IMR-90 (cell line): Measurements from ENCODE around the gene PTPRN2.

ENCODE experiments used
- BHLHE40 ChIP-seq: fragments of 150-350 bp; IDR thresholded peaks from 2 replicates; pipeline ENCODE4 v1.6.1; 2016; ENCODE audit warnings: mild to moderate bottlenecking, low read depth, low read length
- CEBPB ChIP-seq: IDR thresholded peaks from 2 replicates; pipeline ENCODE4 v1.6.1; 2012; ENCODE audit warnings: low read depth, low read length, improper control_type of control experiment
- ELK1 ChIP-seq: fragments of 150-350 bp; IDR thresholded peaks from 2 replicates; pipeline ENCODE4 v1.6.1; 2016; ENCODE audit warnings: low read depth, mild to moderate bottlenecking, low read length, moderate library complexity, borderline replicate concordance
- FOS ChIP-seq: fragments of 150-350 bp; IDR thresholded peaks from 2 replicates; pipeline ENCODE4 v1.6.1; 2016; ENCODE audit warnings: low read depth, low read length
- MAFK ChIP-seq: IDR thresholded peaks from 2 replicates; pipeline ENCODE4 v1.6.1; 2012; ENCODE audit warnings: low read depth, low read length, improper control_type of control experiment
- MXI1 ChIP-seq: IDR thresholded peaks from 2 replicates; pipeline ENCODE4 v1.6.1; 2012; ENCODE audit warnings: low read depth, mild to moderate bottlenecking, low read length, moderate library complexity, borderline replicate concordance
- NFE2L2 ChIP-seq: fragments of 150-350 bp; IDR thresholded peaks from 2 replicates; pipeline ENCODE4 v1.6.1; 2016; ENCODE audit warnings: low read depth, mild to moderate bottlenecking, low read length
- POLR2A ChIP-seq: IDR thresholded peaks from 2 replicates; pipeline ENCODE4 v1.6.1; 2012; ENCODE audit warnings: mild to moderate bottlenecking, low read depth, low read length
- RAD21 ChIP-seq: IDR thresholded peaks from 2 replicates; pipeline ENCODE4 v1.6.1; 2012; ENCODE audit warnings: low read length, improper control_type of control experiment
- RCOR1 ChIP-seq: IDR thresholded peaks from 2 replicates; pipeline ENCODE4 v1.6.1; 2012; ENCODE audit warnings: mild to moderate bottlenecking, low read length, improper control_type of control experiment; ENCODE audit not compliant: insufficient replicate concordance
- TF ChIP-seq, protein P1 (sequence below): conservative IDR thresholded peaks from 2 replicates; pipeline ENCODE4 v1.5.1; 2012; ENCODE audit warnings: mild to moderate bottlenecking, low read depth, low read length, improper control_type of control experiment

DNA sequence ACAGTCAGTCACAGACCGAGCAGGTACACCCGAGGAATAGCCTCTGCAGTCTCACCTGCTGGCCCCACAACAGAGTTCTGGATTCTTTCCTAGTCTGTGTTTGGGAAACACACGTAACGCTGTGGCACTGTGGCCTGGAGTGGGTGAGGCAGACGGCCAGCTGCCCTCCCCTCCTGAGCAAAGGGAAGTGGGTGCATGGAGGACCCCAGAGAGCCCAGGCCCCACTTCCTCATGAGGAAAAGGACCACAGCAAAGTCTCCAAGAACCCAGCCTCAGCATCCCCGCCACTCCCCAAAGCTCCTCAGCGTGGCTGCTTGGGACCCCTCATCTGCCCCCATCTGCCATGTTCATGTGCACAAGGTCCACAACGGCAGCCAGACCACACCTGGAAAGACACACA is 530.2 kb downstream of the PTPRN2 start:
- TF ChIP-seq, protein P1, sequence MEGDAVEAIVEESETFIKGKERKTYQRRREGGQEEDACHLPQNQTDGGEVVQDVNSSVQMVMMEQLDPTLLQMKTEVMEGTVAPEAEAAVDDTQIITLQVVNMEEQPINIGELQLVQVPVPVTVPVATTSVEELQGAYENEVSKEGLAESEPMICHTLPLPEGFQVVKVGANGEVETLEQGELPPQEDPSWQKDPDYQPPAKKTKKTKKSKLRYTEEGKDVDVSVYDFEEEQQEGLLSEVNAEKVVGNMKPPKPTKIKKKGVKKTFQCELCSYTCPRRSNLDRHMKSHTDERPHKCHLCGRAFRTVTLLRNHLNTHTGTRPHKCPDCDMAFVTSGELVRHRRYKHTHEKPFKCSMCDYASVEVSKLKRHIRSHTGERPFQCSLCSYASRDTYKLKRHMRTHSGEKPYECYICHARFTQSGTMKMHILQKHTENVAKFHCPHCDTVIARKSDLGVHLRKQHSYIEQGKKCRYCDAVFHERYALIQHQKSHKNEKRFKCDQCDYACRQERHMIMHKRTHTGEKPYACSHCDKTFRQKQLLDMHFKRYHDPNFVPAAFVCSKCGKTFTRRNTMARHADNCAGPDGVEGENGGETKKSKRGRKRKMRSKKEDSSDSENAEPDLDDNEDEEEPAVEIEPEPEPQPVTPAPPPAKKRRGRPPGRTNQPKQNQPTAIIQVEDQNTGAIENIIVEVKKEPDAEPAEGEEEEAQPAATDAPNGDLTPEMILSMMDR = no peak
- no peak for TF ChIP-seq MAFK
- no peak for TF ChIP-seq MXI1
- TF ChIP-seq BHLHE40 = no peak
- no peak for TF ChIP-seq RCOR1
- no peak for TF ChIP-seq ELK1
- no peak for TF ChIP-seq POLR2A
- TF ChIP-seq FOS = no peak
- no peak for TF ChIP-seq RAD21
- TF ChIP-seq NFE2L2 = no peak
- TF ChIP-seq CEBPB = no peak
